GM18867 (cell line): ENCODE data around the gene RRAGB.
"Not testable (repeated sequence)": the region's sequence is repeated elsewhere in the genome, so short reads cannot be mapped to it uniquely, and the experiment has no call there.

Experiments used
- ATAC-seq: cut with Tn5 transposase; IDR thresholded peaks from one replicate; pipeline ENCODE4 v1.9.1; 2021; ENCODE audit warnings: mild to moderate bottlenecking, moderate library complexity; ENCODE audit not compliant: unreplicated experiment

RRAGB gene, protein sequence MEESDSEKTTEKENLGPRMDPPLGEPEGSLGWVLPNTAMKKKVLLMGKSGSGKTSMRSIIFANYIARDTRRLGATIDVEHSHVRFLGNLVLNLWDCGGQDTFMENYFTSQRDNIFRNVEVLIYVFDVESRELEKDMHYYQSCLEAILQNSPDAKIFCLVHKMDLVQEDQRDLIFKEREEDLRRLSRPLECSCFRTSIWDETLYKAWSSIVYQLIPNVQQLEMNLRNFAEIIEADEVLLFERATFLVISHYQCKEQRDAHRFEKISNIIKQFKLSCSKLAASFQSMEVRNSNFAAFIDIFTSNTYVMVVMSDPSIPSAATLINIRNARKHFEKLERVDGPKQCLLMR

DNA sequence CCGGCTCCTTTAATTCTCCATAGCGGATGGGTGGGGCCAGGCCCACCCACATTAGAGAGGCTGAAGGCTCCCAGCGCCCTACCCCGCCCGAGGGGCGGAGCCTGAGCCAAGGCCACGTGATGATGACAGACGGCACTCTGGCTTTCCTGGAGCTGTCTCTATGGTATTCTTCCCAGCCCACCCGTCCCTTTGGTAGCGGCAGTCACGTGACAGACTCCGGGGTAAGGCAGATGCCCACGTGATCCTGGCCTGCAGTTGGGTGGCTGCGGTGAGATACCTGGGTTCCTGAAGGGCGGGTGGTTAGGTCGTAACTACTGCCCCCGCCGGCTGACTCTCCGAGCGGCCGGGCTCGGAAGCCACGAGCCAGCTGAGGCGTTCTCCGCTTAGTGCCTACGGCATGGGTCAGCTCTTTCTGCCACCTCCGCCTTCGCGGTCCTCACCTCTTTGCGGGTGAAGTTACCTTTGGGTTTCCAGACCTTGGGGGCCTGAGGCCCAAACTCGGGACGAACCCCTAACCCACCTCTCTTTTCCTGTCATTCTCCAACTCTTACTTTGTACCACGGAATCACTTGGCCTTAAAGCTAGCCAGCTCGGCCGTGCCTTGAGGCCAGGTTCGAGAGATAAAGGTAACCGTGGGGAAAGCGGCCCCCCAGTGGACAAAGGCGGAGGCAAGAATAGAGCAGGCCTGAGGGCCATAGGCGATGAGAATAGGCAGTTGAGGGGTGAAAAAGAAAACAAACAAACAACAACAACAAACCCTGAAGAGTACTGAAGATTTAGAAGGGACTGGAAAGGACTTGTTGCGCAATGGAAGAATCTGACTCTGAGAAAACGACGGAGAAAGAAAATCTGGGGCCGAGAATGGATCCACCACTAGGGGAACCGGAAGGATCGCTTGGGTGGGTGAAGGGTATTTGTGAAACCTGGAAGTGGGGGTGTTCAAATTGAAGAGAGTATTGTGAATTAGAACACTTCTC, at the start of gene RRAGB:
Gene RRAGB (plus strand): TSS at position 229 of the 977 bp plus-strand sequence. CDS start 579 bp downstream, at position 808.
- ATAC-seq: peak; percentile 96

DNA sequence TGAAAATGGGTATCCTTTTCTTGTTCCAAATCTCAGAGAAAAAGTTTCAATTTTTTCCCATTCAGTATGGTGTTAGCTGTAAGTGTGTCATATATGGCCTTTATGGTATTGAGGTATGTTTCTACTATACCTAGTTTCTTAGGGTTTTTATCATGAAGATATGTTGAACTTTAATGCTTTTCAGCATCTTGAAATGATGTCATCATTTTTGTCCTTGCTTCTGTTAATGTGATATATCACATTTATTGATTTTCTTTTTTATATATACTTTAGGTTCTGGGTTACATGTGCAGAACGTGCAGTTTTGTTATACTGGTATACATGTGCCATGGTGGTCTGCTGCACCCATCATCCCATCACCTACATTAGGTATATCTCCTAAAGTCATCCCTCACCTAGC, 49.5 kb upstream of the RRAGB start:
- ATAC-seq: no peak

DNA sequence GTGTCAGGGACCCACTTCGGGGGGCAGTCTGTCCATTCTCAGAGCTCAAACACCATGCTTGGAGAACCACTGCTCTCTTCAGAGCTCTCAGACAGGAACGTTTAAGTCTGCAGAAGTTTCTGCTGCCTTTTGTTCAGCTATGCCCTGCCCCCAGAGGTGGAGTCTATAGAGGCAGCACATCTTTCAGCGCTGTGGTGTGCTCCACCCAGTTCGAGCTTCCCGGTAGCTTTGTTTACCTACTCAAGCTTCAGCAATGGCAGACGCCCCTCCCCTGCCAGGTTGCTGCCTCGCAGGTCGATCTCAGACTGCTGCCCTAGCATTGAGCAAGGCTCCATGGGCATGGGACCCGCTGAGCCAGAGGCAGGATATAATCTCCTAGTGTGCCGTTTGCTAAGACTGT, 29.0 kb upstream of the RRAGB start:
- not testable (repeated sequence) for ATAC-seq

DNA sequence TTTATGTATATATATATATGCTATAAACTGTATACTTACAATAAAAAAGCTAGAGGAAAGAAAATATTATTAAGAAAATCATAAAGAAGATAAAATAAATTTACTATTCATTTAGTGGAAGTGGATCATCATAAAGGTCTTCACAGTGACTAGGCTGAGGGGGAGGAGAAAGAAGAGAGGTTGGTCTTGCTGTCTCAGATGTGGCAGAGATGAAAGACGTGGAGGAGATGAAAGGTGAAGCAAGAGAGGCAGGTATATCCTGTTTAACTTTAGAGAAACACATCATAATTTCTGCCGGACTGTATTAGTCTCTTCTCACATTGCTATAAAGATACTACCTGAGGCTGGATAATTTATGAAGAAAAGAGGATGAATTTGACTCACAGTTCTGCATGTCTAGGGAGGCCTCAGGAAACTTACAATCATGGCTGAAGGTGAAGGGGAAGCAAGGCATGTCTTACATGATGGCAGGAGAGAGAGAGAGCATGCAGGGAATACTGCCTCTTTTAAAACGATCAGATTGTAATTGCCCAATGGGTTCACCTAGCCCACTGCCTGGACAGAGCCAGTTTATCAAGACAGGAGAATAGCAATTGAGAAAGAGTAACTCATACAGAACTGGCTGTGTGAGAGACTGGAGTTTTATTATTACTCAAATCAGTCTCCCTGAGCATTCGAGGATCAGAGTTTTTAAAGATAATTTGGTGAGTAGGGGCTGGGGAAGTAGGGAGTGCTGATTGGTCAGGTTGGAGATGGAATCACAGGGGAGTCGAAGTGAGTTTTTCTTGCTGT, 22.1 kb upstream of the RRAGB start:
- ATAC-seq: no peak

- no peak for ATAC-seq
These were observed 20.2 kb upstream of the RRAGB start for GRCh38 chrX:55697381-55697780.

GRCh38 chrX:55702671-55703070, 14.9 kb upstream of the RRAGB start:
- no peak for ATAC-seq

DNA sequence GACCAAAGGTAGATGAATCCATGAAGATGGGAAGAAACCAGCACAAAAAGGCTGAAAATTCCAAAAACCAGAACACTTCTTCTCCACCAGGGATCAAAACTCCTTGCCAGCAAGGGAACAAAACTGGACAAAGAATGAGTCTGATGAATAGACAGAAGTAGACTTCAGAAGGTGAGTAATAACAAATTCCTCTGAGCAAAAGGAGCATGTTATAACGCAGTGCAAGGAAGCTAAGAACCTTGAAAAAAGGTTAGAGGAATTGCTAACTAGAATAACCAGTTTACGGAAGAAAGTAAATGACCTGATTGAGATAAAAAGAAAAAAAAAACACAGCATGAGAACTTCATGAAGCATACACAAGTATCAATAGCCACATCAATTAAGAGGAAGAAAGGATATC, 14.1 kb upstream of the RRAGB start:
- not testable (repeated sequence) for ATAC-seq

DNA sequence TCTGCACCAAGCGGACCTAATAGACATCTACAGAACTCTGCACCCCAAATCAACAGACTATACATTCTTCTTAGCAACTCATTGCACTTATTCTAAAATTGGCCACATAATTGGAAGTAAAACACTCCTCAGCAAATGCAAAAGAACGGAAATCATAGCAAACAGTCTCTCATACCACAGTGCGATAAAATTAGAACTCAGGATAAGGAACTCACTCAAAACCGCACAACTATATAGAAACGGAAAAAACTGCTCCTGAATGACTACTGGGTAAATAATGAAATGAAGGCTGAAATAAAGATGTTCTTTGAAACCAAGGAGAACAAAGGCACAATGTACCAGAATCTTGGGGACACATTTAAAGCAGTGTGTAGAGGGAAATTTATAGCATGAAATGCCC, 12.5 kb upstream of the RRAGB start:
- not testable (repeated sequence) for ATAC-seq

GRCh38 chrX:55709735-55710134, 7.8 kb upstream of the RRAGB start:
- no peak for ATAC-seq

DNA sequence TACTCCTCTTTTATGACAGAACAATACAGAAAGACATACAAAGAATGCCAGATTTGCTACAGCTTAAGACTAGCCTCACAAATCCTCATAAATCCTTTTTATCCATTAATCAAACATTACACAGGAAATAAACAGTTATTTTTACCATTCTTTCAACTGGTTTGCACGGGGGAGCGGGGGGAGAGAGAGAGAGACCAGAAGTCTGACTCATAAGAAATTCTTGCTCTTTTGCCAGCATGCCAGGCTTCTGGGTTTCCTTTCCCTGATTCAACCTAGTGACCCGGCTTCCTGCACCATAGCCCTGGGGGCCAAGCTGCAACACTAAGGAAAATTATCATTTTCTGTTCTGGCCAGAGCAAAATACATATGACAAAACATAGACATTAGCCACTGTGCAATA, 6.8 kb upstream of the RRAGB start:
- no peak for ATAC-seq

GRCh38 chrX:55713631-55714030, 3.9 kb upstream of the RRAGB start:
- ATAC-seq: no peak

GRCh38 chrX:55714161-55714560, 3.4 kb upstream of the RRAGB start:
- ATAC-seq: no peak

DNA sequence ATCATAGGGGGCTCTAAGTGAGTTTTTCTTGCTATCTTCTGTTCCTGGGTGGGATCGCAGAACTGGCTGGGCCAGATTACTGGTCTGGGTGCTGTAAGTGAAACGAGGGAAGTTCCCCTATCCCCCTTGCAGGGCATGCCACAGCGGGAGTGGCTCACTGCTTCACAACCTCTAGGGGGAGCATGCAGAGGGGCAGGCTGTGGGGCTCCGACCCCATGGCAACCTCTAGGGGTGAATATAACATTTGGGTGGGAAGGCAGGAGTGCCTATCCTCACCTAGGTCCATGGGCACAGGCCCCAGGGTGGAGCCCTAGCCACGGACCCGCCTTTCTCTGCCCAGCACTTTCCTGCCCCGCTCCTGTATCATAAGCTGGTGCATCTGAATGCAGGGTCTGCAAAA, 1.7 kb upstream of the RRAGB start:
- no peak for ATAC-seq

- ATAC-seq: no peak
These were observed 612 bp upstream of the RRAGB start for GRCh38 chrX:55716937-55717336.

GRCh38 chrX:55731826-55732225, 14.3 kb downstream of the RRAGB start:
- ATAC-seq: no peak

- no peak for ATAC-seq
These were observed 21.4 kb downstream of the RRAGB start for GRCh38 chrX:55738969-55739368.

- ATAC-seq: no peak
These were observed 25.1 kb downstream of the RRAGB start for GRCh38 chrX:55742649-55743048.

GRCh38 chrX:55748463-55748862, 30.9 kb downstream of the RRAGB start:
- not testable (repeated sequence) for ATAC-seq

GRCh38 chrX:55750256-55750655, 32.7 kb downstream of the RRAGB start:
- no peak for ATAC-seq

DNA sequence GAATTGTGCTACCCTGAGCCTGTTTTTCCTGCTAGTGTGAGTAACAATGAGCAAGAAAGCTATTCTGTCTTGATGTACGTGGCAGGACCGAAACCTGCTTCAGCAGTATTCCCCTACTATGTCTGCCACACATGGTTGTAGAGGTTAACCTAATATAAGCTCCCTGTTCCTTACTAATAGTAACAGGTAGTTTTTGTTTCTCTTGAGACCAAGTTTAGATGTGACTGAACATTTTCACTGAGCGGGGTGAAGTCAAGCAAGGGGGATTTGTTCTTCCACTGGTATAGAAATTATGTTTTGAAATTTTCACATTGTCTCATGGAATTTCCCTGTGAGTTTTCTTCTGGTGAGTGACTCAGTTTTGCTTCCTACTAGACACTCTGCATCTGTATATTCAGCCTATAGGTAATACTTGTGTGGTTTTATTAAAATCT, 37.3 kb downstream of the RRAGB start:
- peak; percentile 91 for ATAC-seq

GRCh38 chrX:55758033-55758432, 40.5 kb downstream of the RRAGB start:
- ATAC-seq: no peak
